Right atrium auricular region (tissue), 2 donors: ENCODE measurements around the gene TUBA3C. TPM values are rescaled to one million over a fixed set of nuclear protein-coding genes. Genes with fewer than 3 reads are reported as not detected.

Source experiments
- DNase-seq: peaks from one replicate; pipeline ENCODE4 v3.0.0-alpha.2; 2019; ENCODE audit warnings: low spot score
- H3K27ac ChIP-seq, 2 donors: fragments of 200-600 bp; sonication (generic); 1 replicate in 1 of 2; 2 replicates in 1 of 2; pipeline ENCODE4 v1.5.1; 2016 to 2019
- H3K27me3 ChIP-seq, 2 donors: fragments of 200-600 bp; sonication (generic); one replicate each; pipeline versions ENCODE4 v1.5.1 to v1.6.0; 2017 to 2019
- H3K36me3 ChIP-seq: fragments of 200-600 bp; sonication (generic); one replicate; pipeline ENCODE4 v1.5.1; 2016
- H3K4me1 ChIP-seq, 2 donors: fragments of 200-600 bp; sonication (generic); one replicate each; pipeline versions ENCODE4 v1.5.1 to v1.6.0; 2017 to 2019
- H3K4me3 ChIP-seq, 2 donors: fragments of 200-600 bp; sonication (generic); 1 replicate in 1 of 2; 2 replicates in 1 of 2; pipeline ENCODE4 v1.5.1; 2017 to 2019; ENCODE audit warnings: mild to moderate bottlenecking in 1 of 2, moderate library complexity in 1 of 2
- H3K9me3 ChIP-seq, 2 donors: fragments of 200-600 bp; sonication (generic); one replicate each; pipeline ENCODE4 v1.5.1; 2019
- CTCF ChIP-seq, 2 donors: fragments of 200-600 bp; sonication (generic); IDR thresholded peaks; one replicate each; pipeline ENCODE4 v1.5.1; 2019; ENCODE audit warnings: antibody characterized with exemption in 2 of 2
- total RNA-seq, 2 donors: library from RNA; depleted of rRNA; stranded (reverse); fragments of >200 nt; gene quantifications; one replicate each; pipeline ENCODE4 v1.1.0, GENCODE V29; 2016

Gene TUBA3C
- total RNA-seq, 2 donors from 2014 or later, result not detected

- DNase-seq, result no peak
- peaks cover 0 to 5% of the 10 kb centered on the region in 2 donors for H3K4me1 ChIP-seq
- no peaks in the 10 kb centered on the region for H3K36me3 ChIP-seq
- TF ChIP-seq CTCF (IDR thresholded peaks at IDR 0.05), result no peak
- no peaks in the 10 kb centered on the region for H3K27me3 ChIP-seq
- H3K27ac ChIP-seq, result no peak overlapping the region
- H3K9me3 ChIP-seq, result no peaks in the 10 kb centered on the region
- no peak overlapping the region for H3K4me3 ChIP-seq
Observed at GRCh38 chr13:19154843-19155242, 26.8 kb downstream of the TUBA3C start.

DNA sequence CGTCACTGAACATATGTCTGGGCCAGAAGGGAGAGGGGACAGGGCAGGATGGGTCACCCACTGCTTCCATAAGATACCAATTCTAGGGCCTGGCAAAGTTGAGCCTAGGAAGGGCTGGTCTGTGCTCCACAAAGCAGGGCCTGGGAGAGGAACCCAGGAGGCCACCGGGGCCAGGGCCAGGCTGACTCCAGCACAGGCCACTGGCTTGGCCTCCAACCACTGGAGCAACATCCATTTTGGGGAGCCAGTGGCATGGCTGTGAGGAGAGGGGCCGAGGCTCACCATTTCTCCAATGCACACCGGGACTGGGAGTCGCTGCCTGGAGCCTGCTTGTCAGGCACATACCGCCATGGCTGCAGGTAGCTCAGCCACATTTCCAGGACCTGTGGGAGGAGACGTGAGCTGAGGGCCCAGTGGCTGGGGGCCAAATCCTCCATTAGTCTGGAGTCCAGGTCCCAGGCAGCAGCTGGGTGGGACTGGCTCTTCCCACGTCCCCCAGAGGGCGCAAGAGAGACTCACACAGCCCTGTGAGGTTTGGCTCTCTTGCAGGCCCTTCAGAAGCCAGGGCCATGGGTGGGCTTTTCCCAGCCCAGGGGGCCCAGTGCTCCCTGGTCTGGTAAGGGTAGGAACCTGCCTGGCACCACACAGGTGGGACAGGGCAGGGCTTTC lies 27.7 kb downstream of the TUBA3C start:
- no peak overlapping the region for H3K27ac ChIP-seq
- TF ChIP-seq CTCF (IDR thresholded peaks at IDR 0.05), result no peak
- H3K4me3 ChIP-seq, result no peak overlapping the region
- DNase-seq, result no peak
- H3K36me3 ChIP-seq, result no peaks in the 10 kb centered on the region
- H3K27me3 ChIP-seq, result no peaks in the 10 kb centered on the region
- H3K4me1 ChIP-seq, result peaks cover 0 to 5% of the 10 kb centered on the region in 2 donors
- peaks cover 0 to 3% of the 10 kb centered on the region in 2 donors for H3K9me3 ChIP-seq

GRCh38 chr13:19152403-19152802 lies 29.2 kb downstream of the TUBA3C start:
- H3K4me1 ChIP-seq, result peaks cover 0 to 5% of the 10 kb centered on the region in 2 donors
- no peak overlapping the region for H3K4me3 ChIP-seq
- no peaks in the 10 kb centered on the region for H3K36me3 ChIP-seq
- no peaks in the 10 kb centered on the region for H3K27me3 ChIP-seq
- peaks cover 0 to 13% of the 10 kb centered on the region in 2 donors for H3K9me3 ChIP-seq
- no peak for TF ChIP-seq CTCF (IDR thresholded peaks at IDR 0.05)
- no peak overlapping the region for H3K27ac ChIP-seq
- peak; percentile 43 for DNase-seq

DNA sequence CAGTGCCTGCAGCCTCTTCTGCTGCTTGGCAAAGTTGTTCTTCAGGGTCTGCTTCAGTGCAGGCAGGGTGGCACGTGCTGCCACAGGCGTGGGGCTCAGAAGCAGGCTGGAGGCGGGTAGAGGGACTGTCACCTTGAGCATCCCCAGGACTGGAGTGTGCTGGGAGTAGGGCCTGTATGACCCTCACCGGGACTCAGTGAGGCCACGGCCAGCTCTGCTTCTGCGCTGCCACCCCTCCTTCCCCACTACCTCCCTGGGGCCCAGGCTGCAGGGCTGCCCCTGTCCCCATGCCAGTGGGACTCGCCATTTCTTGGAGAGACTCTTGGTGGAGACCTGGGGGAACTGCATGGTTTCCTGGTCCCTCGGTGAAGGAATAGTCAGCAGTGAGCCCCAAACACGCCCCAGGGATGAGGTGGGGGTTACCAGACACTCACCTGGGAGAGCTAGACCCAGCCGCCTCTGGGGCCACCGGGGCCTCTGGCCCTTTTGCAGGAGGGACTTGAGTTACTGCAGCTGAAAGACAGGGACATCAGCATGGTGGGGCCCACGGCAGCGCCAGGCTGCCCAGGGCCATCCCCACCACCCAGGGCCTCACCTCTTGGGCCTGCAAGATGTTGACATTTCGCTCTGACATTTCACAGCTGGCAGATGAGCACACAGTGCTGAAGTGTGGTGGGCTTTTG lies 29.9 kb downstream of the TUBA3C start:
- Histone ChIP-seq H3K27me3 (no peaks in the 10 kb centered on the region), H3K27ac (no peak overlapping the region), H3K9me3 (peaks cover 0 to 13% of the 10 kb centered on the region in 2 donors), H3K4me1 (peaks cover 0 to 5% of the 10 kb centered on the region in 2 donors), H3K36me3 (no peaks in the 10 kb centered on the region), H3K4me3 (no peak overlapping the region)
- no peak for TF ChIP-seq CTCF (IDR thresholded peaks at IDR 0.05)
- DNase-seq, result peak; percentile 36

- DNase-seq, result peak; percentile 32
- Histone ChIP-seq H3K9me3 (peaks cover 0 to 13% of the 10 kb centered on the region in 2 donors), H3K27ac (no peak overlapping the region), H3K27me3 (no peaks in the 10 kb centered on the region), H3K4me3 (no peak overlapping the region), H3K36me3 (no peaks in the 10 kb centered on the region), H3K4me1 (peaks cover 0 to 5% of the 10 kb centered on the region in 2 donors)
- no peak for TF ChIP-seq CTCF (IDR thresholded peaks at IDR 0.05)
Observed at GRCh38 chr13:19150712-19151228, 30.9 kb downstream of the TUBA3C start.
